ENCODE measurements around the gene FAM110C. TPM values are rescaled to one million over a fixed set of nuclear protein-coding genes. Genes with fewer than 3 reads are reported as not detected.
A peak's percentile ranks its signal among the peaks of the same experiment; 100 is the strongest.

Gene FAM110C, protein sequence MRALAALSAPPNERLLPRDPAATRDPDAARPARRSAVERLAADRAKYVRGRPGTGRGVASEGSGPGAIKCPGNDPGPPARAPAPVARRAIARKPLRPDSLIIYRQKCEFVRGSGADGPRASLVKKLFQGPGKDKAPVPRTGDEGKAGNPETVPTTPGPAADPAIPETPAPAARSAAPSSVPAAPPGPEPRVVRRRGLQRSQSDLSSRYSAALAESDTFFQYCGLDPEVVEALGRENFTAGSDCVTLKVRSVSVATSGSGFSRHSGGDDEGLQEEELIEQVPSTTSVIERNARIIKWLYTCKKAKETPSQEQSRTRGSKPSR
- polyA plus RNA-seq (2013): 0.94 and 1.2 TPM in 2 replicates

DNA sequence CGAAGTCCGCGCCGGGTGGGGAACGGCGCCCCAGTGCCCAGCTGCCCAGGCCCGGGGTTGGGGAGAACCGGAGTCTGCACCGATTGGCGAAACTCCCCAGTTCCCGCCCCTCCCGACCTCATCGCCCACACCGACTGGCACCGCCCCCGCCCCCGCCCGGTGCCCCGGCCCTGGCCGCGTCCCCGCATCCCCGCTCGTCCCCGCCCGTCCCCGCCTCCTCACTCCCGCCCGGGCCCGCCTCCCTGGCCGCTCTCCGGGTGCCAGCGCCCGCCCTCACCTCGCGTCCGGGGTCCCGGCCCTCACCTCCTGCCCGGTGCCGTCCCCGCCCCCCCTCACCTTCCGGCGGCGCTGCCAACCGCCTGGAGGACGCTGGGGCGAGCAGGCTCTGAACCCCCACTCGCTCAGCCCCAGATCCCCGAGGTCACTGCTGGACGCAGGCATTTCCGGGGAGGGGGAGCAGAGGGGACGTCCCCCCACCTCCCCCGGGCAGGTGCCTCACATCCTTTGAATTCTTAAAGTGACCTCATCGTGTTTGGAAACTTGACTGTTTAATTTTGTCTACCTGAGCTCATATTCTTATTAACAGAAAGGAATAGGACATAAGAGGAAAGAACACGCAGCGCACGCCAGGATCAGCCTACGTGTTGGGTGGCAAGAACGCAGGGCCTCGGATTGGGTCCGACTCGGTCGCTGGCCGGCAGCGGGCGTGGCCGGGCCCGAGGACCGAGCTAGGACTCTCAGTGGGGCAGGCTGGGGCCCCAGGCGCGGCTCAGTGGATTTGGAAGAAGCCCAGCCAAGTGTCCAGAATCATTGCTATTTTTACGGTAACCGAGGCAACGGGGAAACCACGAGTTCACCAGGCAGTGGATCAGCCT is at the start of gene FAM110C:
Gene FAM110C, minus strand, starts transcription at position 35 of the 875 bp plus-strand sequence. CDS start 120 bp downstream, outside the sequence.
- Histone ChIP-seq H3K4ac (ENCODE audit: low read depth, low read length) (no peak within 1 kb of the TSS), H3K4me2 (ENCODE audit: low read length) (peak within 1 kb of the TSS; percentile 89), H2AK5ac (ENCODE audit: low read length) (no peak within 1 kb of the TSS), H3K79me1 (ENCODE audit: low read length) (peaks cover 2% of the 10 kb centered on the region), H3K36me3 (ENCODE audit: control insufficient read depth in 1 of 2, insufficient read depth in 2 of 2, low read length in 2 of 2) (no peaks in the 10 kb centered on the region), H2AFZ (ENCODE audit: insufficient read depth, low read length, poor library complexity) (peak within 1 kb of the TSS; percentile 94), H4K12ac (ENCODE audit: low read depth, low read length) (peak within 1 kb of the TSS; percentile 75), H3K18ac (ENCODE audit: low read length) (peak within 1 kb of the TSS; percentile 63), H2BK5ac (ENCODE audit: low read depth, low read length, poor library complexity) (no peak within 1 kb of the TSS), H3K9ac (ENCODE audit: low read length) (no peak within 1 kb of the TSS), H2BK120ac (ENCODE audit: insufficient read depth, low read length, poor library complexity) (peak within 1 kb of the TSS; percentile 64), H4K8ac (ENCODE audit: low read depth, low read length) (peak within 1 kb of the TSS; percentile 75), H2BK12ac (ENCODE audit: low read length) (no peak within 1 kb of the TSS), H3K79me2 (ENCODE audit: control insufficient read depth, insufficient read depth, low read length, poor library complexity) (peaks cover 3% of the 10 kb centered on the region), H3K4me1 (ENCODE audit: control insufficient read depth in 1 of 2, insufficient read depth in 2 of 2, low read length in 2 of 2) (peaks cover 7 to 10% of the 10 kb centered on the region in 2 experiments), H3K14ac (ENCODE audit: low read length) (no peak within 1 kb of the TSS), H3K27ac (ENCODE audit: low read depth, low read length) (no peak within 1 kb of the TSS), H4K91ac (ENCODE audit: low read depth, low read length) (peak within 1 kb of the TSS; percentile 51), H3K9me3 (ENCODE audit: insufficient read depth, low read depth, low read length) (peaks cover 2% of the 10 kb centered on the region), H3K23ac (ENCODE audit: low read length) (no peak within 1 kb of the TSS), H3K4me3 (ENCODE audit: low read depth, low read length) (peak within 1 kb of the TSS; percentile 77), H3K27me3 (ENCODE audit: insufficient read depth, low read length) (peaks cover 18% of the 10 kb centered on the region)
- peak in 1 of 2 donors; percentile 28 for DNase-seq
- WGBS (ENCODE audit: extremely low coverage, insufficient coverage, insufficient read length): no CpG with 5 or more reads among the region's 75 CpGs

GRCh38 chr2:92326-92725 is 46.0 kb upstream of the FAM110C start:
- no peaks in the 10 kb centered on the region for H3K27me3 ChIP-seq (ENCODE audit: insufficient read depth, low read length)
- WGBS (ENCODE audit: extremely low coverage, insufficient coverage, insufficient read length): no CpG with 5 or more reads among the region's 3 CpGs
- H2AK5ac ChIP-seq (ENCODE audit: low read length): no peak overlapping the region
- peaks cover 4% of the 10 kb centered on the region for H3K9me3 ChIP-seq (ENCODE audit: insufficient read depth, low read depth, low read length)
- no peak overlapping the region for H3K14ac ChIP-seq (ENCODE audit: low read length)
- no peak overlapping the region for H2AFZ ChIP-seq (ENCODE audit: insufficient read depth, low read length, poor library complexity)
- no peaks in the 10 kb centered on the region for H3K4me1 ChIP-seq (ENCODE audit: control insufficient read depth in 1 of 2, insufficient read depth in 2 of 2, low read length in 2 of 2)
- no peak for DNase-seq
- H3K79me1 ChIP-seq (ENCODE audit: low read length): no peaks in the 10 kb centered on the region
- no peak overlapping the region for H2BK5ac ChIP-seq (ENCODE audit: low read depth, low read length, poor library complexity)
- H3K27ac ChIP-seq (ENCODE audit: low read depth, low read length): no peak overlapping the region
- H3K79me2 ChIP-seq (ENCODE audit: control insufficient read depth, insufficient read depth, low read length, poor library complexity): no peaks in the 10 kb centered on the region
- no peak overlapping the region for H2BK12ac ChIP-seq (ENCODE audit: low read length)
- no peak overlapping the region for H2BK120ac ChIP-seq (ENCODE audit: insufficient read depth, low read length, poor library complexity)
- H3K36me3 ChIP-seq (ENCODE audit: control insufficient read depth in 1 of 2, insufficient read depth in 2 of 2, low read length in 2 of 2): no peaks in the 10 kb centered on the region
- H3K23ac ChIP-seq (ENCODE audit: low read length): no peak overlapping the region
- H3K4me2 ChIP-seq (ENCODE audit: low read length): no peak overlapping the region
- H4K8ac ChIP-seq (ENCODE audit: low read depth, low read length): no peak overlapping the region
- no peak overlapping the region for H3K4me3 ChIP-seq (ENCODE audit: low read depth, low read length)
- no peak overlapping the region for H4K91ac ChIP-seq (ENCODE audit: low read depth, low read length)
- H3K9ac ChIP-seq (ENCODE audit: low read length): no peak overlapping the region
- no peak overlapping the region for H3K18ac ChIP-seq (ENCODE audit: low read length)
- no peak overlapping the region for H4K12ac ChIP-seq (ENCODE audit: low read depth, low read length)
- H3K4ac ChIP-seq (ENCODE audit: low read depth, low read length): no peak overlapping the region

GRCh38 chr2:90645-91312 is 44.5 kb upstream of the FAM110C start:
- Histone ChIP-seq H4K12ac (ENCODE audit: low read depth, low read length) (no peak overlapping the region), H3K14ac (ENCODE audit: low read length) (no peak overlapping the region), H3K27ac (ENCODE audit: low read depth, low read length) (no peak overlapping the region), H3K79me2 (ENCODE audit: control insufficient read depth, insufficient read depth, low read length, poor library complexity) (no peaks in the 10 kb centered on the region), H2BK120ac (ENCODE audit: insufficient read depth, low read length, poor library complexity) (no peak overlapping the region), H3K9ac (ENCODE audit: low read length) (no peak overlapping the region), H3K4me1 (ENCODE audit: control insufficient read depth in 1 of 2, insufficient read depth in 2 of 2, low read length in 2 of 2) (no peaks in the 10 kb centered on the region), H2AK5ac (ENCODE audit: low read length) (no peak overlapping the region), H4K8ac (ENCODE audit: low read depth, low read length) (no peak overlapping the region), H3K79me1 (ENCODE audit: low read length) (no peaks in the 10 kb centered on the region), H4K91ac (ENCODE audit: low read depth, low read length) (no peak overlapping the region), H3K23ac (ENCODE audit: low read length) (no peak overlapping the region), H3K36me3 (ENCODE audit: control insufficient read depth in 1 of 2, insufficient read depth in 2 of 2, low read length in 2 of 2) (no peaks in the 10 kb centered on the region), H3K4me3 (ENCODE audit: low read depth, low read length) (no peak overlapping the region), H3K18ac (ENCODE audit: low read length) (no peak overlapping the region), H3K27me3 (ENCODE audit: insufficient read depth, low read length) (no peaks in the 10 kb centered on the region), H2BK12ac (ENCODE audit: low read length) (no peak overlapping the region), H3K4ac (ENCODE audit: low read depth, low read length) (no peak overlapping the region), H2AFZ (ENCODE audit: insufficient read depth, low read length, poor library complexity) (no peak overlapping the region), H3K9me3 (ENCODE audit: insufficient read depth, low read depth, low read length) (peaks cover 4% of the 10 kb centered on the region), H3K4me2 (ENCODE audit: low read length) (no peak overlapping the region), H2BK5ac (ENCODE audit: low read depth, low read length, poor library complexity) (no peak overlapping the region)
- no CpG with 5 or more reads among the region's 25 CpGs for WGBS (ENCODE audit: extremely low coverage, insufficient coverage, insufficient read length)
- no peak for DNase-seq

DNA sequence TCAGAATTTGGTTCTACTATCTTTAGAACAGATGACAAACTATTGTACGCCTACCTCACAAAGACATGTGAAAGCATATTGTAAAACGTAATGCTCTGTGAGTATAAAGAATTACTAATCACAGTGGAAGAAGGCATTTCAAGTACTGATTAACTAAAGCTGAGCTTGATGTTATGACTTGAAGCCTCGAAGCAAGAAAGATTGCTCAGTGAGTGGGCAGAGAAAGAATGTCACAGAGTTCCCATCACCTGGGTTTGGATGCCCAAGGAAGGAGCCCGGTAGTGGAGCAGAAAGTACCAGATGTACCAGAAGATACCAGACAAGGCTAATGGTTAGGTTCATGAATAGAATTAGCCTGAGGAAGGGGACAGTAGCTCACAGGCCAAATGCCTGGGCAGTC is 39.5 kb upstream of the FAM110C start:
- H2BK12ac ChIP-seq (ENCODE audit: low read length): no peak overlapping the region
- no peak overlapping the region for H4K8ac ChIP-seq (ENCODE audit: low read depth, low read length)
- H4K12ac ChIP-seq (ENCODE audit: low read depth, low read length): no peak overlapping the region
- no peak overlapping the region for H3K4ac ChIP-seq (ENCODE audit: low read depth, low read length)
- no peak overlapping the region for H3K4me2 ChIP-seq (ENCODE audit: low read length)
- no peaks in the 10 kb centered on the region for H3K36me3 ChIP-seq (ENCODE audit: control insufficient read depth in 1 of 2, insufficient read depth in 2 of 2, low read length in 2 of 2)
- H2BK120ac ChIP-seq (ENCODE audit: insufficient read depth, low read length, poor library complexity): no peak overlapping the region
- no peak overlapping the region for H3K9ac ChIP-seq (ENCODE audit: low read length)
- no peak overlapping the region for H4K91ac ChIP-seq (ENCODE audit: low read depth, low read length)
- H2AK5ac ChIP-seq (ENCODE audit: low read length): no peak overlapping the region
- no peaks in the 10 kb centered on the region for H3K79me2 ChIP-seq (ENCODE audit: control insufficient read depth, insufficient read depth, low read length, poor library complexity)
- no peak overlapping the region for H3K23ac ChIP-seq (ENCODE audit: low read length)
- no peak overlapping the region for H2BK5ac ChIP-seq (ENCODE audit: low read depth, low read length, poor library complexity)
- no peak overlapping the region for H3K18ac ChIP-seq (ENCODE audit: low read length)
- H3K27me3 ChIP-seq (ENCODE audit: insufficient read depth, low read length): no peaks in the 10 kb centered on the region
- WGBS (ENCODE audit: extremely low coverage, insufficient coverage, insufficient read length): no CpG with 5 or more reads among the region's 4 CpGs
- no peak for DNase-seq
- peaks cover 4% of the 10 kb centered on the region for H3K9me3 ChIP-seq (ENCODE audit: insufficient read depth, low read depth, low read length)
- no peak overlapping the region for H3K27ac ChIP-seq (ENCODE audit: low read depth, low read length)
- no peak overlapping the region for H3K4me3 ChIP-seq (ENCODE audit: low read depth, low read length)
- no peak overlapping the region for H3K14ac ChIP-seq (ENCODE audit: low read length)
- H3K4me1 ChIP-seq (ENCODE audit: control insufficient read depth in 1 of 2, insufficient read depth in 2 of 2, low read length in 2 of 2): no peaks in the 10 kb centered on the region
- H2AFZ ChIP-seq (ENCODE audit: insufficient read depth, low read length, poor library complexity): no peak overlapping the region
- no peaks in the 10 kb centered on the region for H3K79me1 ChIP-seq (ENCODE audit: low read length)

All from trophoblast cell (in vitro differentiated cells and primary cell).